Smooth muscle cell (in vitro differentiated cells): ENCODE measurements around the gene WDR26. TPM values are rescaled to one million over a fixed set of nuclear protein-coding genes. Genes with fewer than 3 reads are reported as not detected.

Source experiments
- DNase-seq: peaks from one replicate; lab custom pipeline; 2025; ENCODE audit not compliant: unreplicated experiment; lab: John Stamatoyannopoulos, UW
- H2AFZ ChIP-seq: fragments of 200-600 bp; sonication (generic); 2 replicates; pipeline ENCODE4 v1.6.0; 2016; ENCODE audit warnings: antibody characterized with exemption, low read depth, mild to moderate bottlenecking
- H3F3A ChIP-seq: fragments of 200-600 bp; sonication (generic); 2 replicates; pipeline ENCODE4 v1.6.0; 2017; ENCODE audit warnings: antibody characterized with exemption, low read depth
- H3K27ac ChIP-seq: fragments of 200-600 bp; sonication (generic); 2 replicates; pipeline ENCODE4 v1.5.1; 2016; ENCODE audit warnings: low read depth, mild to moderate bottlenecking
- H3K27me3 ChIP-seq: fragments of 200-600 bp; sonication (generic); 2 replicates; pipeline ENCODE4 v1.6.1; 2016; ENCODE audit warnings: low read depth, mild to moderate bottlenecking
- H3K36me3 ChIP-seq: fragments of 200-600 bp; sonication (generic); 2 replicates; pipeline ENCODE4 v1.5.1; 2016; ENCODE audit warnings: low read depth
- H3K4me1 ChIP-seq: fragments of 200-600 bp; sonication (generic); 2 replicates; pipeline ENCODE4 v1.5.1; 2016; ENCODE audit warnings: low read depth
- H3K4me2 ChIP-seq: fragments of 200-600 bp; sonication (generic); 2 replicates; pipeline ENCODE4 v1.6.0; 2016; ENCODE audit warnings: mild to moderate bottlenecking
- H3K4me3 ChIP-seq: fragments of 200-600 bp; sonication (generic); 2 replicates; pipeline ENCODE4 v1.5.1; 2016; ENCODE audit warnings: mild to moderate bottlenecking
- H3K79me2 ChIP-seq: fragments of 200-600 bp; sonication (generic); 2 replicates; pipeline ENCODE4 v1.6.0; 2016; ENCODE audit warnings: low read depth, mild to moderate bottlenecking
- H3K9ac ChIP-seq: fragments of 200-600 bp; sonication (generic); 2 replicates; pipeline ENCODE4 v1.6.0; 2016; ENCODE audit warnings: low read depth
- H3K9me3 ChIP-seq: fragments of 200-600 bp; sonication (generic); replicated peaks from 2 replicates; pipeline ENCODE4 v1.5.1; 2016; ENCODE audit warnings: low read depth
- H4K20me1 ChIP-seq: fragments of 200-600 bp; sonication (generic); 2 replicates; pipeline ENCODE4 v1.6.0; 2016; ENCODE audit warnings: low read depth
- CTCF ChIP-seq: fragments of 200-600 bp; sonication (generic); IDR thresholded peaks from 2 replicates; pipeline ENCODE4 v1.5.1; 2017; ENCODE audit warnings: borderline replicate concordance, mild to moderate bottlenecking, antibody characterized with exemption; ENCODE audit not compliant: insufficient read depth, poor library complexity, severe bottlenecking
- WGBS: methylation state at CpG from one replicate; pipeline ENCODE4 v1.1.7; 2016; ENCODE audit warnings: low lambda C conversion rate; 5-methylcytosine and 5-hydroxymethylcytosine counted together
- polyA plus RNA-seq: library from polyadenylated mRNA; unstranded; fragments of >200 nt; fragmentation: Nextera tagmentation; extraction: Ambion mirVana; gene quantifications from 2 replicates; pipeline ENCODE4 v1.2.1, GENCODE V29; 2016
- total RNA-seq: library from RNA; depleted of rRNA; stranded (reverse); fragments of >200 nt; gene quantifications from 2 replicates; pipeline ENCODE4 v1.2.3, GENCODE V29; 2014

Gene WDR26
- total and polyA plus RNA-seq, 2 experiments from 2014 or later: 8.6 to 81.4 TPM

GRCh38 chr1:224458296-224458695, 23.7 kb upstream of the WDR26 start:
- no peaks in the 10 kb centered on the region for H3K79me2 ChIP-seq
- H3K9ac ChIP-seq: no peak overlapping the region
- no peaks in the 10 kb centered on the region for H3K9me3 ChIP-seq
- no peaks in the 10 kb centered on the region for H3F3A ChIP-seq
- no peaks in the 10 kb centered on the region for H4K20me1 ChIP-seq
- no peak for DNase-seq
- TF ChIP-seq CTCF: no peak
- peaks cover 8% of the 10 kb centered on the region for H3K4me1 ChIP-seq
- H2AFZ ChIP-seq: no peak overlapping the region
- H3K27me3 ChIP-seq: no peaks in the 10 kb centered on the region
- H3K4me3 ChIP-seq: no peak overlapping the region
- H3K27ac ChIP-seq: no peak overlapping the region
- no peaks in the 10 kb centered on the region for H3K36me3 ChIP-seq
- 90% methylated on average over 4 of the region's 4 CpGs for WGBS
- H3K4me2 ChIP-seq: no peak overlapping the region

- WGBS: 96% methylated on average over 1 of the region's 1 CpG
- Histone ChIP-seq H3K36me3 (no peaks in the 10 kb centered on the region), H3K4me2 (no peak overlapping the region), H3K4me3 (no peak overlapping the region), H3K27me3 (no peaks in the 10 kb centered on the region), H3K9me3 (no peaks in the 10 kb centered on the region), H3F3A (no peaks in the 10 kb centered on the region), H3K79me2 (no peaks in the 10 kb centered on the region), H3K4me1 (peaks cover 8% of the 10 kb centered on the region), H3K9ac (no peak overlapping the region), H3K27ac (no peak overlapping the region), H2AFZ (no peak overlapping the region), H4K20me1 (no peaks in the 10 kb centered on the region)
- no peak for TF ChIP-seq CTCF
- no peak for DNase-seq
Measured at GRCh38 chr1:224457782-224458144, 23.2 kb upstream of the WDR26 start.

- no peaks in the 10 kb centered on the region for H3K36me3 ChIP-seq
- no peak overlapping the region for H3K9ac ChIP-seq
- no peak for DNase-seq
- no peaks in the 10 kb centered on the region for H3K27me3 ChIP-seq
- peaks cover 8% of the 10 kb centered on the region for H3K4me1 ChIP-seq
- TF ChIP-seq CTCF: no peak
- H3K9me3 ChIP-seq: no peaks in the 10 kb centered on the region
- no peaks in the 10 kb centered on the region for H3F3A ChIP-seq
- H3K4me2 ChIP-seq: peak overlapping the region; percentile 29
- no peaks in the 10 kb centered on the region for H4K20me1 ChIP-seq
- WGBS: 95% methylated on average over 7 of the region's 7 CpGs
- H3K79me2 ChIP-seq: no peaks in the 10 kb centered on the region
- H3K27ac ChIP-seq: peak overlapping the region; percentile 84
- no peak overlapping the region for H3K4me3 ChIP-seq
- peak overlapping the region; percentile 59 for H2AFZ ChIP-seq
Measured at GRCh38 chr1:224456637-224456953, 22.0 kb upstream of the WDR26 start.

- Histone ChIP-seq H3K27ac (peak overlapping the region; percentile 81), H3K9me3 (no peaks in the 10 kb centered on the region), H3K36me3 (no peaks in the 10 kb centered on the region), H3K4me3 (peak overlapping the region; percentile 27), H2AFZ (no peak overlapping the region), H3K79me2 (no peaks in the 10 kb centered on the region), H3K4me2 (peak overlapping the region; percentile 8), H4K20me1 (no peaks in the 10 kb centered on the region), H3K27me3 (no peaks in the 10 kb centered on the region), H3F3A (no peaks in the 10 kb centered on the region), H3K4me1 (peaks cover 8% of the 10 kb centered on the region), H3K9ac (no peak overlapping the region)
- no peak for DNase-seq
- TF ChIP-seq CTCF: no peak
- WGBS: 61% methylated on average over 8 of the region's 8 CpGs
Measured at GRCh38 chr1:224454402-224455055, 19.9 kb upstream of the WDR26 start.
